Right hindlimb (tissue), 1 donor: ENCODE measurements around the gene RSPH3.
"Not testable (repeated sequence)": the region's sequence is repeated elsewhere in the genome, so short reads cannot be mapped to it uniquely, and the experiment has no call there.

Source experiments
- DNase-seq: peaks from one replicate; pipeline ENCODE4 v3.0.0-alpha.2; 2018

The RSPH3 gene, protein sequence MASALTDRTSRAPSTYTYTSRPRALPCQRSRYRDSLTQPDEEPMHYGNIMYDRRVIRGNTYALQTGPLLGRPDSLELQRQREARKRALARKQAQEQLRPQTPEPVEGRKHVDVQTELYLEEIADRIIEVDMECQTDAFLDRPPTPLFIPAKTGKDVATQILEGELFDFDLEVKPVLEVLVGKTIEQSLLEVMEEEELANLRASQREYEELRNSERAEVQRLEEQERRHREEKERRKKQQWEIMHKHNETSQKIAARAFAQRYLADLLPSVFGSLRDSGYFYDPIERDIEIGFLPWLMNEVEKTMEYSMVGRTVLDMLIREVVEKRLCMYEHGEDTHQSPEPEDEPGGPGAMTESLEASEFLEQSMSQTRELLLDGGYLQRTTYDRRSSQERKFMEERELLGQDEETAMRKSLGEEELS

DNA sequence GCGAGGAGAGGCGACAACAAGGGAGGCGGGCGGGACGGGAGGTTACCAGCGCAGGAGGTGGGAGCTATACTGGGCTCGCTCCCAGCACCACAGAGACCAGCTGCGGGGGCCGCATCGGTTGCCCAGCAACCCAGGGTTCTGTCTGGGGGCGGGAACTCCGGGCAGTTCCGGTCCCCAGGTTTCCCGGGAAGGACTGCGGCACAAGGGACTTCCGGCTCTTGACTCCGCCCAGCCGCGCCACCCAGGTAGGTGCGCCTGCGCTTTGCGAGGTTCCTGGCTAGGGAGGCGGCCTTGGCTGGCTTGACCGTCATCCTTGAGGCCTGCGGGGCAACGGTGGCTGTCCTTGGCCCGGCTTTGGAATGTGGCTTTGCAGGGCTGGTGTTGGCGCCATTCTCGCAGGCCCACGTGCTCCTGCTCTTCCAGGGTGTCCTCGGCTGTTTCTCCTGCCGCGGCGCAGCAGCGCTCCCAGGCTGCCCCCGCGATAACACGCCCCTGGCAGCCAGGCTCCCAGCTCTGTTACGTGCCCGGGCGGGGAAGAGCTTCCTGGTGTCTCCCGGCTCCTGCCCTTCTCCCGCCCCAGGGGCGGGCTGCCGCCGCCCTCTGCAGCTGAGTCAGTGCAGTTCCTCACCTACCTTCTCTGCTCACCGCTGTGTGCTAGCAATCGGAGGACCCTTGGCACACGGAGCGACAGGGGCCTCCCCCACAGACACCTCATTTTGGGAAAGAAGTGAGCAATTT, at the start of gene RSPH3:
Gene RSPH3, minus strand, starts transcription at position 537 of the 738 bp plus-strand sequence. CDS start 652 bp downstream, outside the sequence.
- peak; percentile 96 for DNase-seq

DNA sequence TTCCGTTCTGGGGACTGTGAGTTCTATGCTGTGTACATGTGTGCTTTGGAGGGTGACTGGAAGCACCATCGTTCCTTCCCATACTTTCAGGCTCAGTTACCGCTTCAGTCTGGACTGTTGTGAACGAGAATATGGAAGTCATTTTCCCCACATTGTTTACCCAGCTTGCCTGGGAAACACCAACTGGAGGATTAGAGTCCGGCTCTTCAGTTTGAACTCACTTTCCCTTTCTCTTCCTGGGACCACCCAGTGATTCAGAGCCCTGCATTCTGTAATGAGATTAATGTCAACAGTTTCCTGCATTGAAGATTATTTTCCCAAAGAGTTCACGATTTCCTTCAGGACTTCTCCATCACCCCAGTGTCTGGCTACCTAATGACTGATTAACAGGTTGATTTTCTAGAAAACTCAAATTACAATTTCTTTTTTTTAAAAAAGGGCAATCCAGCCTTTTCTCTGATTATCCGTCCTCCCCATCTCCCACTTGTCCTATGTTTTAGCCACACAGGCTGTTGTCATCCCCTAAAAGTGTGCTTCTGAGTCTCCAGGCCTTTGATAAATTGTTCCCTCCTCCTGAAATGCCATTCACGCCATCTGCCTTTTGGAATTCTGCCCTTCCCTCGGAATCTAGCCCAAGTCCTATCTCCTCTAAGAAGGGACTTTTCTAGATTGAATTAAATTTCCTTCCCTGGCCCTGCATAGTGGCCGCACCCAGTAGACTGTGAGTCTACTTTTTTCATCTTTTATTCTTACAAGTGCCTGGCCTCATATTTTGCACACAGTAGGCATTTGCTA, 48.1 kb upstream of the RSPH3 start:
- no peak for DNase-seq

DNA sequence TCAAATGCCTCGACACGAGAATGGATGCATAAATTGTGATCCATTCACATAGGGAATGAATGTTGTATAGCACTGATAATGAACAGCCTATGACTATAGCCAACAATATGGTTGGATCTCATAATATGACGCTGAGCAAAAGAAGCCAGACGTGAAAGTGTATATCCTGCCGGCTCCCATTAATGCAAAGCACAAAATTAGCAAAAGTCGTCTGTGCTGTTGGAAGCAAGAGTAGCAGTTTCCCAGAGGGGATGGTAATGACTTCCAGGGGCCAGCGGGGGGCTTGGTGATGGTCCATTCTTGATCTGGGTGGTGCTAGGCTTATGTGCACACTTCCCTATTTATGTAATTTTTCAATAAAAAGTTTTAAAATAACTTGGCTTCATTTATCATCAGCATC, 45.8 kb upstream of the RSPH3 start:
- DNase-seq = no peak

DNA sequence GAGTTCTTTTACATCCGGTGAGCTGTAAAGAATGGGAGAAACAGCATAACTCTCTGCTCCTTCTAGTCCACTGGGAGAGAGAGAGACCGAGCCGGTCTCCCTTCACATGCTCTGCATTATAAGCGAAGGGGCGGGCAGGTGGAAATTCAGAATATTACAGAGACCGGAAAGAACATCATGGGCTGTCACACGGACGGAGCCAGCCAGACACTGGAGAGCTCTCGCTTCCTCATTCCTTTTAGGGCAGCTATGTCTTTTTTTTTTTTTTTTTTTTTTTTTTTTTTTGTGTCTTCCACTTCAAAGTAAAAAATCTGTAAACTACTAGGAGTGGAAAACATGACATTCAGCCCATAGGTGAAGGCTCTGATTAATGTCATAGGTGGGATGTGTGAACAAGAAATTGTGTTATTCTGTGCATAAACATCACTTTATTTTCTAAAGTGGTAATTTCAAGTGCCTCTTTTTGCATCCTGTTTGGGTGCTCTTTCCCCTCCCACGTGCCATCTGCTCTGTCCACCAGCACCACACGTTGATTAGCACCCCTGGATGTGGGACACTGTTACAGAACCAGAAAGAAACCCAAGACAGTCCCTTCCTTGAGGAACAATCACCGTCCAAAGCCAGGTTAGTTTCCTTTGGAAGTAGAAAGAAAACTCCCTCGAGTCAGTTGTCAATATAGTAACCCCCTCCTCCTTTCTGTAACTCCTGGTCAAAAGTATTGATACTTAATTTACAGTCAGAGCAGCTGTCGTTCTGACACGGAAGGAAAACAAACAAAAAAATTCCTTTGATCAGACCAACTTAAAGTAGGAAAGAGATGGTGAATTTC, 45.1 kb upstream of the RSPH3 start, which contains the start of gene TAGAP:
Gene TAGAP, minus strand, starts transcription at position 93 of the 829 bp plus-strand sequence. CDS start 845 bp downstream, outside the sequence.
- peak; percentile 59 for DNase-seq

DNA sequence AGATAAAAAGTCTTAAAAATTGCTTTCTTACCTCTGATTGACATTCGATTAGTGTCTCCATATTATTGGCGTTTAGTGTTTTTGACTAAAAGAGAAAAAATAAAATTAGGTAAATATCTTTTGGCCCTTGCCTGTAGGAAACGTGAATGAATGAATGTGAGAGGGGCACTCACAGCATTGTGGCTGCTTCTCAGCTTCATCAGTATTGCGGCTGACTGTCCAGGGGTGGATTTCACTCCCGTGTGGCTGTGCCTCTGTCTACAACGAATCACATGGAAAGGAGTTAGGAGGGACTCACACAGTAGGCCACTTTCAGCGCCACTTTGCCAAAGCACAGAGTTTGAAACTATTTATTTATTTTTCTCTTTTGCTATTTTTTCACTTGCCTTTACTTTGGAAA, 43.9 kb upstream of the RSPH3 start:
- DNase-seq = no peak

DNA sequence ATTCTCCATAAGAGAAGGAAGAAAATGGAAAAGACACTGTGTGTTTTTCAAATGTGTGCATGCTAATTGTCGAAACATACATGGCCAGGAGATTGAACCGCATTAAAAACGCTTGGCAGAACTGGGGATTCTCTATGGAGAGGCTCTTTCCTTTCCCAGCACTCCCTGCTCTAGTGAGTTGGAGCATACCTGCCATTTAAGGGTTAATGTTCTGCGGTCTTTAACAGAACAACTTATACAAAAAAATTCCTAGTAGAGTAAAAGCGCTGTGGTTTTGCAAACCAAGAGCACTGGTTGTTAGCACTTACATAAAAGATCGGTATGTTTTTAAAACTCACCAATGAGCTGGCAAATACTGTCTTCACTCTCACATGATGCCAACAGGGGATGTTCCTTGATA, 43.2 kb upstream of the RSPH3 start:
- no peak for DNase-seq

DNA sequence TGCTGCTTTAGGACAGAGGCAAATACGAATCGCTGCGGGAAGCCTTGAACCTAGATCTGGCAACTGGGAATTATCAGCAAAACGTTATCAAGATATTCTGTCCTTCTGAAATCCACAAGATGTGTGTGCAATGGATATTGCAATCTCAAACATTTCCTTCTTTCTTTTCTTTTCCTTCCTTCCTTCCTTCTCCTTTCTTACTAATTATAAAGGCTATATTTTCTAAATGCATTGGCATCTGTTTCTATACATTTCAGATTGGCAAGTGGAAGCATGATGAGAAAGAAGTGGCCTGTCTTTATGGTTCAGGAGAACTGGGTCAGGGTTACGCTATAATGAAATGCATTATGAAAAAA, 42.8 kb upstream of the RSPH3 start:
- DNase-seq = no peak

DNA sequence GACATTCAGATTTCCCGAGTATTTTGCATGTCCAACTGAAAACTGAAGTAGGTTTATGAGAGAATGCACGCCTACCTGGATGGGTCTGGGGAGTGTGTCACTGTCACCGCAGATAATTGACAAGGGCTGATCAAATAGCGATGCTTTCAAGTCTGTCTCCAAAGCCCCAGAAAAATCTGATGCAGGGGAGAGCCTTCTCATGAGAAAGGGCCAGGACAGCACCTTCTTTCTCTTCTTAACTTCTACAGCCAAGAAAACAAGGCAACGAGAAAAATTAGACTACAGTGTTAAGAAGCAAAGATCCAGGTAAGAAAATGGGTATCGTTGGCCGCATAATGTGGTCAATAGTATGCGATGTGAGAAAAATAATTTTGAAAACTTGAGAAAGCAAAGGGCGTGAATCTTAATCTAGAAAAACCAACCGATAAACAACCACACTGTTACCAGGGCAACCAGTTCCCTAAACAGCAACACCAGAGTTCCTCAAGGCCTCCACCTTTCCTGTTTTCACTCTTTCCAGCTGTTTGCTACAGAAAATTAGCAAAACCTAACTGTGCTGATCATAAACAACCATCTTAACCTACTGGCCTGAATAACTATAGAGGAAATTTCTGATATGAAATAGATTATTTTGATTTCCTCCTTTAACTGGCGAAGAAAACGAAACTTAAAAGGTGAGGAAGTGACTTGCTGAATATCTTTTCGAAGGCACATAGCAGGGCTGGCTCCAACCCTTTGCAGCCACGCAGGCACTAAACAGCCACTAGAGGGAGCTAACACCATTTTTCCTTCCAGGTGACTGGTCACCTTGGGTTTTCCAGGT, 42.2 kb upstream of the RSPH3 start:
- DNase-seq = peak; percentile 63

DNA sequence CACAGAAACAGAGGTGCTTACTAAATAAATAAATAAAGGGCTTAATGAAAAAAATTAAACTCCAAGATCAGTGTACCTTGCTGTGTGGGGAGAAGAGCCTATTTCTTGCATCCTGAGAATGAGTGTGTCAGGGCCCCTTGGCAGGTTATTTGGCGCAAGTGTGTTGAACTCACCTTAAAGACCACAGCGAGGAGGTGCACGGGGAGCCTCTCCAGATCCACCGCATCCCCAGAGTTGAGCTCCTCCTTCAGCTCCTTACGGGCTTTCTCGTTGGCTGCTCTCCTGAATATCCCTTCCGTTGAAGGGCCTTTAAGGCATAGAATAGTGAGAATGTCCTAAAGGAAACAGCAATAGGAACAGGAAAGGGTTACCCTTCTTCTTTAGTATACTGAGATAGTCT, 41.2 kb upstream of the RSPH3 start:
- DNase-seq = no peak

DNA sequence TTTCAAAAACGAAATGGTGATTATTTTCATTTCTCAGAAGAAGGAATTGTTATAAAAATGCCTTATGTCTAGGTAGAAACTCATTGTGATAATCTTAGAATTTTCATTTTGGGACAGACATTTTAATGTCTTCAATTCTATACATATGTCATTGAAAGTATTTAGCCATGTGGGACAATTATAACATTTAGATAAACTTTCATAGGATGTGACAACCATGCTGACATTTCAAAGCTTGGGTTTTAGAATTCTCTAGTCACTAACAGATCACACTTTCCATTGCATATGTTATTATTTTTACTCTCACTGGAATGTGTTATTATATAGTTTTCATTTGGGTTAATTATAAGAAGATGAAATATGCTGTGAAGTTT, 39.9 kb upstream of the RSPH3 start:
- no peak for DNase-seq

DNA sequence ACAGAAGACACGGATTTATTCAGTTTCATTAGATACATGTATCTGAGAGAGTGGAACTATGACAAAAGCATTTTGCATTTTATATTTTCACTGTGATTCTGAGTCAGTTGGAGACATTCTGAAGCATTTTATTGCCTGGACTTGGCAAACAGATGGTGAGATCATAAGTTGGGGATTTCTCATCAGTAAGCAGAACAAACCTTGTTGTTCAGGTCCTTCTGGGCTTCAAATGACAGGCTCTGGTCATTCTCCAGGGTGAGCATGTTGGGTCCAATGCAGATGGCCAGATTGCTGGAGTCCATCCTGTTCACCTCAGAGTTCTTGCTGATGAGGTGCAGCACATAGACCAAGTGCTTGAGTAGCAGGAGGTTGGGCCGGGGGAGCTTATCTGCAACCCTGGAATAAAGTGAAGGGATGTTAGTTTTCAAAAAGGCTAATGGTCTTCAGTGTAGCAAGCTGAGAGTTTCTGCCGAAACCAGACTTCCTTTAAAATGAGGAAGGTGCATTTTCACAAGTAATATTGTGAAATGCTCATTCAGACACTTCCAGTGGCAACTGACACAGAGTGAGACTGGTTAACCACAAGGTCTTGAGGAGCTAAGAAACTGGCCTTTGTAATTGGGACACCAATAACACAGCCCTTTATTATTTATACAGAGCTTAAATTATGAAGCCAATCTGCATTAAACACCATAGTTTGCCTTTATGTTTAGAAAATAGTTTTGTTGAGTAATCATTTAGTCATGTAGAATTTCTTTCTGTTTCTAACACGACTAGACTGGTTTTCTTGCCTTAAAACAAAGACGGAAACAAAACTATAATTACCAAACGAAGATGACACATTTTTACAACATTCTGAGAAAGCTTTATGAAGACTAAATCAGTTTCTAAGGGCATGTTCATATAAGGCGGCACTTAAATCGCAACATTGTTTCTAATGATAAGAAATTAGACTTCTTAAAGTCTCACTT, 39.2 kb upstream of the RSPH3 start:
- DNase-seq = no peak

DNA sequence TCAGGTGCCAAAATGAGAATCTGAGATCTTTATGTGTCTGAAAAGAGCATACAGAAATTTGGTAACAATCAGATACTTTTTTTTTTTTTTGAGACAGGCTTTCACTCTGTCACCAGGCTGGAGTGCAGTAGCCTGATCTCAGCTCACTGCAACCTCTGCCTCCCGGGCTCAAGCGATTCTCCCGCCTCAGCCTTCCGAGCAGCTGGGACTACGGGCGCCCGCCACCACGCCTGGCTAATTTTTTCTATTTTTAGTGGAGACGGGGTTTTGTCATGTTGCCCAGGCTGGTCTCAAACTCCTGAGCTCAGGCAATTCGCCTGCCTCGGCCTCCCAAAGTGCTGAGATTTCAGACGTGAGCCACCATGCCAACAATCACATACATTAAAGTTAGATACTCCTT, 38.3 kb upstream of the RSPH3 start:
- DNase-seq = not testable (repeated sequence)

DNA sequence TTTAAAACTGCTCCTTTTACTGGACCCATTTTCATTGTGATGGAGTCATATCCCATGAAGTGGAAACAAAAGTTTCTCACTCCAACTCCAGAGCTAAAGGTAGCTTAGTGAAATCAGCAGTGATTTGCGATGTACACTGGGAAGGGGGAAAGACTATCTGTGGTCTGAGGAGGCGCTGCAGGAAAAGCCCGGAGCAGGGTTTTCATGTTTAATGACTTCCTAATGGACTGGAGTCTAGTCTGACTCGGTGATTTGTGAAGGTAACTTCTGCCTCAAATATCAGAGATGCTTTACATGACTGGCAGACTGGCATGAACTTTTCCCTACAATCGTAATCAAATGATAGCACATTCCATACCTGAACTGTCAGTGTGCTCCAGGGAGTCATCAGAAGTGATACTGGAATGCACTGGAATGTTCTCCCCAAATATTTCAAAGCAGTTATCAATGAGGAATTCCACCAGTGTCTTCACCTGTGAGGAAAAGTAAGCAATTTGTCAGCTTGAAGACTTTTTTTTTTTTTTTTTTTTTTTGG, 37.8 kb upstream of the RSPH3 start:
- DNase-seq = no peak

DNA sequence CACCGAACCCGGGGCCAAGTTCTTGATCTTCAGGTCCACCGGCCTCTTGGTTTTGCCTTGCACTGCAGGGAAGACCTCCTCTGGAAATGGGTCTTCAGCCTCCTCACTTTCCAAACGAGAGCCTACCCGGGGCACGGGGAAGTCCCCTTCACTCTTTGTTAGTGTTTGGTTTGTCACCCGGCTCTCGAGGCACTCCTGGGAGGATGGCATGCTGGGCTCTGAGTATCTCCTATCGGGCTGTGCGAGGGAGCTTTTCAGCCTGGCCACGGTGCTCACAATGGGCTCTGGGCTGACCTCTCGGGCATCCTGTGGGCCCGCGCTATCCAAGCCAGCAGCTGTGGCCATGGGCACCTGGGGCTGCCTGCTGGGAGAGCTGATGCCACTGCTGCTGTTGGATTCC, 36.7 kb upstream of the RSPH3 start:
- no peak for DNase-seq

DNA sequence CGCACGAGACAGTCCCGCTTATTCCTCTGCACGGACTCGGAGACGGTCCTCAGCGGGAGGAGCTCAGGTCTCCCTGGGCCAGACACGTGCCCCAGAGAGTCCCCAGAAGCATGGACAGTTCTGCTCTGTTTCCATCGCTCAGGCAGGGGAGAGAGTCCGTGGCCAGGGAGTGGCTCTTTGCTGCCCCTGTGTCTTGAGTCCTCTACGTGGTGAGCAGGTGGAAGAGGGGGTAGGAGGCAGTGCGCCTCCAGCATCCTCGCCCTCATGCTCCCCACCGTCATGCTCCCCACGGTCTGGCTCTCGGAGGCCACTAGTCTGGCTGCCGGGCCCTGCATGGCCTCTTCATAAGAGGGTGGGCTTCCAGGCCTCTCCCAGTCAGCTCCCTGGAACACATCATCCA, 35.9 kb upstream of the RSPH3 start:
- DNase-seq = no peak

DNA sequence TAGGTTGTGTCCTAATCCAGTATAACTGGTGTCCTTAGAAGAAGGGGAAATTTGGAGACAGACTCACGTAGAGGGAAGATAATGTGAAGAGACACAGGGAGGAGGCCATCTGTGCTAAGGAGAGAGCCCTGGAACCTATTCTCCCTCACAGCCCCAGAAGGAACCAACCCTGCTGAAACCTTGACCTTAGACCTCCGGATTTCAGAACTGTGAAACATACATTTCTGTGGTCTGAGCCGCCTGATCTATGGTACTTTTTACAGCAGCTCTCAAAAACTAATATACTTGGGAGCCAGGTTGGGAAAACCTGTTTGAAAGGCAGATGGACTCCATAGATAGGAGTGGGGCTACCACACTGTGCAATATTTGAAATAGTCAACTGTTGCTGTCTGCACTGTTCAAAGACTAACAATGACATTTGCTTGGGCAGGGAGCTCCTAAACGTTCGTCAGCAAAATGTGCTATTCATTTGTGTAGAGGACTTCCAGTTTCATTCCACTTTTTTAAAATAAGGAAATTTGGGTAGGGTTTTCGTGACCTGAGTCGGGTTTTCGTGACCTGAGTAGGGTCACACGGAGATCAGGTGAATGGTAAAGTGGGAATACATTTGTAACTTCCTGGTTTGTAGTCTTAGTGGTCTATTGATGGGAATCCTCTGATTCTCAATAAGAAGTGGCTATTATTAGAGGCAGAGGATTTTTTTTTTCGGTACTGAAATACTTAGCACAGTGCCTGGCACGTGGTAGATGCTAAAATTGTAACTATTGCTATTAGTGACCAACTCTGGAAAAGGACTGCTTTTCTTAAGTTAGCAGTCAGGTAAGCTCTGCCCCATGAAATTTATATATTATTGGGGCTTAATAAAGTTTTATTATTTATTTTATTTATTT, 33.4 kb upstream of the RSPH3 start:
- no peak for DNase-seq

DNA sequence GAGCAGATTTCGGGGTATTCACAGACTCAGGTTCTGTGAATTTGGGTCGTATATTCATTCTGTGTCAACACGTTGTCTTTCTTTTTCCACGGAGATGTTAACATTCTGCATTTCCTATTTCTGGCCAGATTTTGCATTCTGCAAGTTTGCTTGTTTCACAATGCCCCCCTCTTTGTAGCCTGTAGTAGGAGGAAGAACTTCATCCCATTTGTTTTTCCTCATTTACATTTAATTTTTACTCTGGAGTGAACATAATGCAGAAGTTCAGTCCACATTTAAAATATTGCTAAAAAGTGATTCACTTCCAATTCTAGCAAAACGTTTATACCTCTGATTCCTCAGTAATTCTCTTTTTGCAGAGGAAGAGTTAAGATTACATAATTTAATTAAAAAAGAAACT, 31.8 kb upstream of the RSPH3 start:
- no peak for DNase-seq

DNA sequence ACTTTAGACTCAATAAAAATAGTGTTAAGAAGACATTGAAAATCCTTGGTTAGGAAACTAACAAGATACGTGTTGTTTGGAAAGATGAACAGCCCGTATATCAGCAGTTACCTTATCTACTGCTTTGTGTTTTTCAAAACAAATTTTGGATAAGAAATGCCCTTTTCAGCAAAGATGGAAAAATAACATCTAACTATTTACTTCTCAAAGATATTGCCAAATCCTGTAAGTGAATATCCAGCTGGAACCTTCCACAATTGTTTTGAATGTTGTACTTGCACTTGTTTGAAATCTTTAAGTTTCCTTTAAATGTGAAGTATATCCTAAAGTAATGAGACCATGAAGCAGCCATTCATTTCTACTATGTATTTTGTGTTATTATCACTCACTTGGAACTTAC, 30.2 kb upstream of the RSPH3 start:
- DNase-seq = no peak

DNA sequence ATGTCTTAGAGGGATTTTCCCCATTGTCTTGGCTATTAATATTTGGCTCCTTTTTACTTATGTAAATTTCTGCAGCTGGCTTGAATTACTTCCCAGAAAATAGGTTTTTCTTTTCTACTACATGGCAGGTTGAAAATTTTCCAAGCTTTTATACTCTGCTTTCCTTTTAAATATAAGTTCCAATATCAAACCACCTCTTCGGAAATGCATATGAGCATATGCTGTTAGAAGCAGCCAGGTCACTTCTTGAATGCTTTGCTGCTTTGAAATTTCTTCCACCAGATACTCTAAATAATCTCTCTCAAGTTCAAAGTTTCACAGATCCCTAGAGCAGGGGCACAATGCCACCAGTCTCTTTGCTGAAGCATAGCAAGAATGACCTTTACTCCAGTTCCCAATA, 25.2 kb upstream of the RSPH3 start:
- DNase-seq = not testable (repeated sequence)
